Neural crest cell (in vitro differentiated cells): Measurements from ENCODE around the gene HAGHL. TPM values are rescaled to one million over a fixed set of nuclear protein-coding genes. Genes with fewer than 3 reads are reported as not detected.

Source experiments
- DNase-seq: peaks from one replicate; pipeline ENCODE4 v3.0.0; 2021; ENCODE audit warnings: low read depth, mixed read lengths, low spot score
- H3K27ac Mint-ChIP-seq: one replicate; pipeline ENCODE4 v1.8.0; 2021; ENCODE audit warnings: mild to moderate bottlenecking, mixed read lengths; ENCODE audit not compliant: unreplicated experiment
- H3K27me3 Mint-ChIP-seq: 2 replicates; pipeline ENCODE4 v1.8.0; 2021; ENCODE audit warnings: low read depth, mild to moderate bottlenecking, mixed read lengths
- H3K36me3 Mint-ChIP-seq: 2 replicates; pipeline ENCODE4 v1.8.0; 2021; ENCODE audit warnings: low read depth, mild to moderate bottlenecking, mixed read lengths
- H3K4me1 Mint-ChIP-seq: 2 replicates; pipeline ENCODE4 v1.8.0; 2021; ENCODE audit warnings: mixed read lengths
- H3K4me3 Mint-ChIP-seq: one replicate; pipeline ENCODE4 v1.8.0; 2021; ENCODE audit warnings: mild to moderate bottlenecking, mixed read lengths
- H3K9me3 Mint-ChIP-seq: 2 replicates; pipeline ENCODE4 v1.8.0; 2021; ENCODE audit warnings: mixed read lengths
- total RNA-seq: library from RNA; stranded (reverse); gene quantifications from 2 replicates; pipeline ENCODE4 v1.2.1, GENCODE V29; 2021
- TF ChIP-seq, protein P1 (sequence below): fragments of 200-600 bp; sonication (generic); conservative IDR thresholded peaks from 2 replicates; pipeline ENCODE4 v1.5.0; 2021; ENCODE audit warnings: antibody characterized with exemption, mild to moderate bottlenecking

Gene HAGHL
- total RNA-seq, 1 donor from 2014 or later = 15.4 TPM

DNA sequence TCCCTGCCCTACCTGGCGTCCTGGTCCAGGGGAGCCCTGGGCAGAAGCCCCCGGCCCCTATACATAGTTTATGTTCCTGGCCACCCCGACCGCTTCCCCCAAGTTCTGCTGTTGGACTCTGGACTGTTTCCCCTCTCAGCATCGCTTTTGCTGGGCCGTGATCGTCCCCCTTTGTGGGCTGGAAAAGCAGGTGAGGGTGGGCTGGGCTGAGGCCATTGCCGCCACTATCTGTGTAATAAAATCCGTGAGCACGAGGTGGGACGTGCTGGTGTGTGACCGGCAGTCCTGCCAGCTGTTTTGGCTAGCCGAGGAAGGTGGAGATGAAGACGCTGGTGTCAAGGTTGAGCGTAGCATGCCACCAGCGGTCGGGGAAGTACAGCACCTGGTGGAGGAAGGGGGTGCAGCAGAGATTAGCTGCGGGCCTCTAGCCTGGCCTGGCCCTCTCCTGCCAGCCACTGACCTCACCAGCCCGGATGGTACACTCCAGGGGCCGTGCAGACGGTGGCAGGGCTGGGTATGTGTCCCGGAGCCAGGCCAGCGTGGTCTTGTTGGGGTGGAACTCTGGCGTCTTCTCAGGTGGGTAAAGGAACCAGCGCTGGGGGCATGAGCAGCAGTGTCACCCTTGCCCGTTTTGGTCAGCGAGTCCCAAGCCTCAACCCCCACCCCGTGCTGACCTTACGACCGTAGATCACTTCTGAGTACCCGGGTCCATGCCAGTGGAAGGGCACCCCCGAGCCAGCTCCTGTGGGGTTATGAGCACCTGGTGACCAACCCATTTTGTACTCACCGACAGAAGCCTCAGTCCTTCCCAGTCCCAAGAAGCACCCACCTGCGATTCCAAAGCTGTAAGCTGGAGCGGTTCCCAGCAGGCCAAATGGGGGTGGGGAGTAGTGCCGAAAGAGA, 44.2 kb upstream of the HAGHL start:
- peak overlapping the region; percentile 90 for H3K4me3 Mint-ChIP-seq

DNA sequence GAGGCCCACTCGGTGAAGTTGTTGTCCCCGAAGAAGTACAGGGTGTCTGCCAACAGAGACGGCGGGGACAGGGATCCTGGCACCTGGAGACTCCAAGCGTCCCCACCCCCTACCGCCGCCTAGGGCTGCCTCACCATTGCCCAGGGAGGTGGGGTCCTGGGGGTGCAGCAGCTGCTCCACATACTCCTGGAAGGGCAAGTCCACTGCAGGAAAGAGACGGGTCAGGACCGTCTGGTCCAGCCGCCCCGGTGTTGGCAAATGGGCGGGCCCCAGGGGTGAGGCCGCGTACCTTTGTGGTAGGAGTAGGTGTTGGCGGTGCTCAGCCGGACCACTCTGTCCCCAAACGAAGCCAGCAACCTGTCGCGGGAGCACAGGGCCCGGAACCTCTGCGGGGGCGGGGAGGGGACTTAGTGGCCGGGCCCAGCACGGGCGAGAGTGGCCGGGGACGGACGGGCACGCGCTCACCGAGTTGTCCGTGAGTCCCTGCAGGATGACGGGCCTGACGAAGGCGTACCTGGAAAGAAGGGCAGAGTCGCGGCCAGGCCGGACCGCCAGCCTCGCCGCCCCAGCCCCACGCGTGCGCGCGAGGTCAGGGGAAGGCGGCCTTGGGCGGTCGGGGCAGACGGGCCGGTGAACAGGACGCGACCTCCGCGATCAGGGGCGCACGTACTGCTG, 43.4 kb upstream of the HAGHL start:
- peaks cover 10% of the 10 kb centered on the region for H3K27me3 Mint-ChIP-seq
- peaks cover 18% of the 10 kb centered on the region for H3K4me1 Mint-ChIP-seq
- H3K27ac Mint-ChIP-seq = peak overlapping the region; percentile 12
- no peak for DNase-seq
- TF ChIP-seq, protein P1, sequence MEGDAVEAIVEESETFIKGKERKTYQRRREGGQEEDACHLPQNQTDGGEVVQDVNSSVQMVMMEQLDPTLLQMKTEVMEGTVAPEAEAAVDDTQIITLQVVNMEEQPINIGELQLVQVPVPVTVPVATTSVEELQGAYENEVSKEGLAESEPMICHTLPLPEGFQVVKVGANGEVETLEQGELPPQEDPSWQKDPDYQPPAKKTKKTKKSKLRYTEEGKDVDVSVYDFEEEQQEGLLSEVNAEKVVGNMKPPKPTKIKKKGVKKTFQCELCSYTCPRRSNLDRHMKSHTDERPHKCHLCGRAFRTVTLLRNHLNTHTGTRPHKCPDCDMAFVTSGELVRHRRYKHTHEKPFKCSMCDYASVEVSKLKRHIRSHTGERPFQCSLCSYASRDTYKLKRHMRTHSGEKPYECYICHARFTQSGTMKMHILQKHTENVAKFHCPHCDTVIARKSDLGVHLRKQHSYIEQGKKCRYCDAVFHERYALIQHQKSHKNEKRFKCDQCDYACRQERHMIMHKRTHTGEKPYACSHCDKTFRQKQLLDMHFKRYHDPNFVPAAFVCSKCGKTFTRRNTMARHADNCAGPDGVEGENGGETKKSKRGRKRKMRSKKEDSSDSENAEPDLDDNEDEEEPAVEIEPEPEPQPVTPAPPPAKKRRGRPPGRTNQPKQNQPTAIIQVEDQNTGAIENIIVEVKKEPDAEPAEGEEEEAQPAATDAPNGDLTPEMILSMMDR = no peak
- H3K36me3 Mint-ChIP-seq = peaks cover 5% of the 10 kb centered on the region
- H3K4me3 Mint-ChIP-seq = peak overlapping the region; percentile 90
- no peaks in the 10 kb centered on the region for H3K9me3 Mint-ChIP-seq

More for the DNA sequence above, 44.2 kb upstream of the HAGHL start:
- H3K27ac Mint-ChIP-seq = peak overlapping the region; percentile 67
- H3K36me3 Mint-ChIP-seq = peaks cover 5% of the 10 kb centered on the region
- peaks cover 18% of the 10 kb centered on the region for H3K4me1 Mint-ChIP-seq
- no peak for DNase-seq
- H3K9me3 Mint-ChIP-seq = no peaks in the 10 kb centered on the region
- TF ChIP-seq, protein P1 = no peak
- H3K27me3 Mint-ChIP-seq = peaks cover 10% of the 10 kb centered on the region

DNA sequence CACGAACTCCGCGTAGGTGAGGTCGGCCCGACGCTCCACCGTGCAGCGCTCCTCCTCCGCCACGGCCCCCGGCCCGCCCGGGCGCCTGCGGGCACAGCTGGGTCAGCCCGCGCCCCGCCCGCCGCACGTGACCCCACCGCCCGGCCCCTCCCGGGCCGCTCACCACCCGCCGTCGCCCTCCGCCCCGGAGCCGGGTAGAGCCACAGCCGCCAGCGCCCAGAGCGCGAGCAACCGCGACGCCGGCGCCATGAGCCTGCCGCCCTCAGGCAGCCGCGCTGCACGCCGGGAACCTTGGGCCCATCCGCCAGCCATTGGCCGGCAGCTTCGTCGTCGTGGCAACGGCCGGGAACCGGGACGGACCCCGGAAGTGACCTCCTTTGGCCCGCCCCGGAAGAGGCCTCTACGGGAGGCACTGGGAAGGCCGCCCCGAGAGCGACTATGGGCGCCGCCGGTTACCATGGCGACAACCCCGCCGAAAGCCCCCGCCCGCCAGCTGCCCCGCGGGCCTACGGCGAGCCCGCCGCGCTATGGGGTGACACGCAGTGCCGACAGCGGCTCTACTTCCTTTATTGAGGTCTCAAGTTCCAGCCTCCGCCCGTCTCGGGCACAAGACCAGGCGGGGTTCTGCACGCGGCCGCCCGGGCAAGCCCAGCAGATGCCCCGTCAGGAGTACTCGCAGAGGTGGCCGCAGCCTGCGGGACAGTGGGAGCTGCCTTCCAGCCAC, 42.7 kb upstream of the HAGHL start, which contains the start of gene JMJD8:
Gene JMJD8, minus strand, starts transcription at position 264 of the 724 bp plus-strand sequence. Its CDS starts 15 bp downstream, at position 249.
- Mint-ChIP-seq H3K27me3 (peaks cover 8% of the 10 kb centered on the region), H3K9me3 (no peaks in the 10 kb centered on the region), H3K4me1 (peaks cover 15% of the 10 kb centered on the region), H3K4me3 (peak within 1 kb of the TSS; percentile 90), H3K36me3 (peaks cover 5% of the 10 kb centered on the region), H3K27ac (peak within 1 kb of the TSS; percentile 12)
- TF ChIP-seq, protein P1 = no peak
- DNase-seq = peak; percentile 91

DNA sequence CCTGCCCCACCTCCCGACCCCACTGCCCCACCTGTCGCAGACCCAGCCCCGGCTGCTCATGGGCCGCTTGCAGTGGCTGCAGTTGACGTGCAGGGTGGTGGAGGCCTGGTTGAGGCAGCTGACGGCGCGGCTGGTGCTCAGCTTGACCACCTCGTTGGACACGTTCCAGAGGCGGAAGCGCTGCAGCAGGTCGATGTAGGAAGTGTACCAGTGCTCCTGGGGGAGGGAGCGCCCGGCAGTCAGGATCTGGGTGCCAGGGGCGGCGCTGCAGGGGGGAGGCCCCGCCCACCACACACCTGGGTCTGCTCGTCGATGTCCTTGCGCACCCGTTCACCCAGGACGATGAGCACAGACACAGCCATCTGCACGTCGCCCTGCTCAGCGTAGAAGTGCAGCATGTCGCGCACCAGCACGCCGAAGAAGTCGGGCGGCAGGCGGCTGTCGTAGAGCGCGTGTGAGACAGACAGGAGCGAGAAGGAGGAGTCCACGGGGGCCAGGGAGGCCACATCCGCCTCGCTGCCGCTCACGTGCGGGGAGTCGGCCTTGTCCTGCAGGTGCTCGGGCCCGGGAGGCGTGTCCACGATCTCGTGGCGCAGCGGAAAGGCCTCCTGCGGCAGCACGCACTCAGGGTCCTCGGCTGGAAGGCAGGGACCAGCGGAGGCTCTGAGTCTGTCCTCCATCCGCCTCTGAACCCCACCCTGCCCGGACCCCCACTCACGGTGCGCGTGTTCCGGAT, 41.8 kb upstream of the HAGHL start:
- no peak overlapping the region for H3K4me3 Mint-ChIP-seq
- H3K4me1 Mint-ChIP-seq = peaks cover 23% of the 10 kb centered on the region
- no peak for DNase-seq
- peaks cover 12% of the 10 kb centered on the region for H3K27me3 Mint-ChIP-seq
- TF ChIP-seq, protein P1 = no peak
- H3K36me3 Mint-ChIP-seq = peaks cover 5% of the 10 kb centered on the region
- no peaks in the 10 kb centered on the region for H3K9me3 Mint-ChIP-seq
- no peak overlapping the region for H3K27ac Mint-ChIP-seq
